ENCODE results near the gene BIN1.

DNA sequence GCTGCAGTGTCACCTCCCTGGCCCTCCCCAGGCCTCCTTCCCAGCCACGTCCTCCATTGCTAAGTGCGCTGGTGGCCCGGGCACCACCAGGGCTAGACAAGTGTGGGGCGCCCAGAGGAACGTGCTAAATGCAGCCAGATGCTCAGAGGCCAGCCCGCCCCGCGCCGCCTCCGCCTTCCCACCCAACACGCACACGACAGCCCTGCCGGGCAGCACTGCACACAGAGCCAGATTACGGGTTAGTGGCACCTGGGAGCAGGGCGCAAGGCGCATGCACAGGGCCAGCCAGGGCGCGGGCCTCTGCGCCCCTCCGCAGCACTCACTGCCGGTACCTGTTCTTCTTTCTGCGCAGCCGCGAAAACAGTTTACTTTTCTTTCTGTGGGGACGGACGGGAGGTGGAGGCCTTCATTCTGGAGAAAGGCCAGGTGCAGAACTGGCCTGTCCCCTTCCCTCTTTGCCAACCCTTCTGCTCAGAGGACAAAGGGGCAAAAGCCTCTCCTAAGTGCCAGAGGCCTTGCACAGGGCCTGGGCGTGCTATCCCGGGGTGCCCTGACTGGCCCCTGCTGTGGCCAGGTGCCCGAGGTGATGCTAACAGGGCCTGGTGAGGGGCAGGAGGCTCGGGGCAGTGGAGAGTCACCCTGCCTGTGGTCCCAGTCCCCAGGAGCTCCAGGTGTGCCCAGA is 46.5 kb downstream of the BIN1 start:
- TF ChIP-seq POLR2AphosphoS5 (IDR thresholded peaks at IDR 0.05; ENCODE audit: low read depth, low read length) (no peak), TAF1 (IDR thresholded peaks at IDR 0.05; ENCODE audit: borderline replicate concordance, insufficient read depth, low read length) (no peak), FOXP2 (optimal IDR thresholded peaks at IDR 0.05; ENCODE audit: borderline replicate concordance, extremely low read depth, extremely low read length, insufficient read depth) (no peak)
- TF ChIP-seq, protein P1, sequence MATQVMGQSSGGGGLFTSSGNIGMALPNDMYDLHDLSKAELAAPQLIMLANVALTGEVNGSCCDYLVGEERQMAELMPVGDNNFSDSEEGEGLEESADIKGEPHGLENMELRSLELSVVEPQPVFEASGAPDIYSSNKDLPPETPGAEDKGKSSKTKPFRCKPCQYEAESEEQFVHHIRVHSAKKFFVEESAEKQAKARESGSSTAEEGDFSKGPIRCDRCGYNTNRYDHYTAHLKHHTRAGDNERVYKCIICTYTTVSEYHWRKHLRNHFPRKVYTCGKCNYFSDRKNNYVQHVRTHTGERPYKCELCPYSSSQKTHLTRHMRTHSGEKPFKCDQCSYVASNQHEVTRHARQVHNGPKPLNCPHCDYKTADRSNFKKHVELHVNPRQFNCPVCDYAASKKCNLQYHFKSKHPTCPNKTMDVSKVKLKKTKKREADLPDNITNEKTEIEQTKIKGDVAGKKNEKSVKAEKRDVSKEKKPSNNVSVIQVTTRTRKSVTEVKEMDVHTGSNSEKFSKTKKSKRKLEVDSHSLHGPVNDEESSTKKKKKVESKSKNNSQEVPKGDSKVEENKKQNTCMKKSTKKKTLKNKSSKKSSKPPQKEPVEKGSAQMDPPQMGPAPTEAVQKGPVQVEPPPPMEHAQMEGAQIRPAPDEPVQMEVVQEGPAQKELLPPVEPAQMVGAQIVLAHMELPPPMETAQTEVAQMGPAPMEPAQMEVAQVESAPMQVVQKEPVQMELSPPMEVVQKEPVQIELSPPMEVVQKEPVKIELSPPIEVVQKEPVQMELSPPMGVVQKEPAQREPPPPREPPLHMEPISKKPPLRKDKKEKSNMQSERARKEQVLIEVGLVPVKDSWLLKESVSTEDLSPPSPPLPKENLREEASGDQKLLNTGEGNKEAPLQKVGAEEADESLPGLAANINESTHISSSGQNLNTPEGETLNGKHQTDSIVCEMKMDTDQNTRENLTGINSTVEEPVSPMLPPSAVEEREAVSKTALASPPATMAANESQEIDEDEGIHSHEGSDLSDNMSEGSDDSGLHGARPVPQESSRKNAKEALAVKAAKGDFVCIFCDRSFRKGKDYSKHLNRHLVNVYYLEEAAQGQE (IDR thresholded peaks at IDR 0.05; ENCODE audit: insufficient read depth in 1 of 2, low read depth in 2 of 2, low read length in 2 of 2): no peak

Measured in PFSK-1 (cell line).